ENCODE results near the gene CLASP1.

Gene CLASP1

GRCh38 chr2:121351521-121352318 is 297.5 kb downstream of the CLASP1 start:
- Histone ChIP-seq H4K20me1 (ENCODE audit: insufficient read depth, low read length) (no peaks in the 10 kb centered on the region), H3K27ac (ENCODE audit: low read depth, low read length, poor library complexity, severe bottlenecking) (no peak overlapping the region), H3K36me3 (ENCODE audit: insufficient read depth, low read length) (peaks cover 75% of the 10 kb centered on the region), H3K4me3 (ENCODE audit: low read depth, low read length, poor library complexity, severe bottlenecking) (no peak overlapping the region), H3K9ac (ENCODE audit: low read length) (no peak overlapping the region), H3K4me2 (ENCODE audit: low read length) (no peak overlapping the region), H3F3A (ENCODE audit: insufficient read depth, low read length) (no peaks in the 10 kb centered on the region), H3K79me2 (ENCODE audit: insufficient read depth, low read length) (no peaks in the 10 kb centered on the region), H3K4me1 (ENCODE audit: insufficient read depth, low read length, severe bottlenecking) (no peaks in the 10 kb centered on the region), H3K9me3 (ENCODE audit: low read length) (no peaks in the 10 kb centered on the region), H2AFZ (ENCODE audit: low read length) (no peak overlapping the region), H3K9me2 (ENCODE audit: low read depth, low read length) (no peaks in the 10 kb centered on the region), H3K27me3 (ENCODE audit: insufficient read depth, low read length) (no peaks in the 10 kb centered on the region)
- no peak for TF ChIP-seq CTCF (IDR thresholded peaks at IDR 0.05; ENCODE audit: low read length)
- no peak for TF ChIP-seq EZH2 (IDR thresholded peaks at IDR 0.05; ENCODE audit: borderline replicate concordance, low read length)

- Histone ChIP-seq H3K4me3 (ENCODE audit: low read depth, low read length, poor library complexity, severe bottlenecking) (no peak overlapping the region), H3K9me3 (ENCODE audit: low read length) (no peaks in the 10 kb centered on the region), H3K4me1 (ENCODE audit: insufficient read depth, low read length, severe bottlenecking) (no peaks in the 10 kb centered on the region), H4K20me1 (ENCODE audit: insufficient read depth, low read length) (no peaks in the 10 kb centered on the region), H3K9me2 (ENCODE audit: low read depth, low read length) (no peaks in the 10 kb centered on the region), H3K9ac (ENCODE audit: low read length) (no peak overlapping the region), H3K27me3 (ENCODE audit: insufficient read depth, low read length) (no peaks in the 10 kb centered on the region), H3F3A (ENCODE audit: insufficient read depth, low read length) (no peaks in the 10 kb centered on the region), H2AFZ (ENCODE audit: low read length) (no peak overlapping the region), H3K36me3 (ENCODE audit: insufficient read depth, low read length) (peaks cover 79% of the 10 kb centered on the region), H3K79me2 (ENCODE audit: insufficient read depth, low read length) (no peaks in the 10 kb centered on the region), H3K4me2 (ENCODE audit: low read length) (no peak overlapping the region), H3K27ac (ENCODE audit: low read depth, low read length, poor library complexity, severe bottlenecking) (no peak overlapping the region)
- TF ChIP-seq EZH2 (IDR thresholded peaks at IDR 0.05; ENCODE audit: borderline replicate concordance, low read length) (no peak), CTCF (IDR thresholded peaks at IDR 0.05; ENCODE audit: low read length) (no peak)
Observed at GRCh38 chr2:121350890-121351289, 298.4 kb downstream of the CLASP1 start.

GRCh38 chr2:121350402-121350775 is 298.9 kb downstream of the CLASP1 start:
- H3K4me3 ChIP-seq (ENCODE audit: low read depth, low read length, poor library complexity, severe bottlenecking), result no peak overlapping the region
- H3K27me3 ChIP-seq (ENCODE audit: insufficient read depth, low read length), result no peaks in the 10 kb centered on the region
- H3K9me3 ChIP-seq (ENCODE audit: low read length), result no peaks in the 10 kb centered on the region
- H3K9me2 ChIP-seq (ENCODE audit: low read depth, low read length), result no peaks in the 10 kb centered on the region
- no peaks in the 10 kb centered on the region for H4K20me1 ChIP-seq (ENCODE audit: insufficient read depth, low read length)
- no peak overlapping the region for H3K9ac ChIP-seq (ENCODE audit: low read length)
- H3F3A ChIP-seq (ENCODE audit: insufficient read depth, low read length), result no peaks in the 10 kb centered on the region
- no peak overlapping the region for H3K4me2 ChIP-seq (ENCODE audit: low read length)
- no peak overlapping the region for H2AFZ ChIP-seq (ENCODE audit: low read length)
- no peak overlapping the region for H3K27ac ChIP-seq (ENCODE audit: low read depth, low read length, poor library complexity, severe bottlenecking)
- TF ChIP-seq CTCF (IDR thresholded peaks at IDR 0.05; ENCODE audit: low read length), result no peak
- no peak for TF ChIP-seq EZH2 (IDR thresholded peaks at IDR 0.05; ENCODE audit: borderline replicate concordance, low read length)
- no peaks in the 10 kb centered on the region for H3K4me1 ChIP-seq (ENCODE audit: insufficient read depth, low read length, severe bottlenecking)
- peaks cover 79% of the 10 kb centered on the region for H3K36me3 ChIP-seq (ENCODE audit: insufficient read depth, low read length)
- no peaks in the 10 kb centered on the region for H3K79me2 ChIP-seq (ENCODE audit: insufficient read depth, low read length)

Measured in OCI-LY1 (cell line).